Fibroblast of mammary gland (primary cell): Measurements from ENCODE around the gene DSN1.

Experiments used
- DNase-seq: peaks from one replicate; pipeline ENCODE4 v3.0.0-alpha.2; 2010; ENCODE audit warnings: low read depth
- H3K4me3 ChIP-seq: 2 replicates; pipeline ENCODE4 v1.5.1; 2011; ENCODE audit warnings: low read depth, mild to moderate bottlenecking, low read length, moderate library complexity; ENCODE audit not compliant: control insufficient read depth
- TF ChIP-seq, protein P1 (sequence below): conservative IDR thresholded peaks from 2 replicates; pipeline ENCODE4 v1.5.1; 2011; ENCODE audit warnings: low read depth, low read length, inconsistent platforms; ENCODE audit not compliant: control insufficient read depth, insufficient read depth

DSN1 gene

DNA sequence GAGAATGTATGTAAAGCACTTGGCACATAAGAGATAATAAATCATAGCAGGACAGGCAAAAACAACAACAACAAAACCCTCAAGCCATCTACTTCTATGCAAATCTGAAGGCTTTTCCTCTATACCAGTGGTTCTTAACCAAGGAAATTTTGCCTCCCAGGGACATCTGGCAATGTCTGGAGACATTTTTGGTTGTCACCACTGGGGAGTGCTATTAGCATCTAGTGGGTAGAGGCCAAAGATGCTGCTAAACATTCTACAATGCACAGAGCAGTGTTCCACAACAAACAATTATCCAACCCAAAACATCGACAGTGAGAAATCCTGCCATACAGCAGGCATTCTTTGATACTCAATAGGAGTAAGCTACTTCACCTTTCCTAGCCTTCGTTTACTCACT lies 55.9 kb downstream of the DSN1 start:
- peak; percentile 18 for DNase-seq
- no peak overlapping the region for H3K4me3 ChIP-seq
- TF ChIP-seq, protein P1, sequence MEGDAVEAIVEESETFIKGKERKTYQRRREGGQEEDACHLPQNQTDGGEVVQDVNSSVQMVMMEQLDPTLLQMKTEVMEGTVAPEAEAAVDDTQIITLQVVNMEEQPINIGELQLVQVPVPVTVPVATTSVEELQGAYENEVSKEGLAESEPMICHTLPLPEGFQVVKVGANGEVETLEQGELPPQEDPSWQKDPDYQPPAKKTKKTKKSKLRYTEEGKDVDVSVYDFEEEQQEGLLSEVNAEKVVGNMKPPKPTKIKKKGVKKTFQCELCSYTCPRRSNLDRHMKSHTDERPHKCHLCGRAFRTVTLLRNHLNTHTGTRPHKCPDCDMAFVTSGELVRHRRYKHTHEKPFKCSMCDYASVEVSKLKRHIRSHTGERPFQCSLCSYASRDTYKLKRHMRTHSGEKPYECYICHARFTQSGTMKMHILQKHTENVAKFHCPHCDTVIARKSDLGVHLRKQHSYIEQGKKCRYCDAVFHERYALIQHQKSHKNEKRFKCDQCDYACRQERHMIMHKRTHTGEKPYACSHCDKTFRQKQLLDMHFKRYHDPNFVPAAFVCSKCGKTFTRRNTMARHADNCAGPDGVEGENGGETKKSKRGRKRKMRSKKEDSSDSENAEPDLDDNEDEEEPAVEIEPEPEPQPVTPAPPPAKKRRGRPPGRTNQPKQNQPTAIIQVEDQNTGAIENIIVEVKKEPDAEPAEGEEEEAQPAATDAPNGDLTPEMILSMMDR = peak; percentile 28

DNA sequence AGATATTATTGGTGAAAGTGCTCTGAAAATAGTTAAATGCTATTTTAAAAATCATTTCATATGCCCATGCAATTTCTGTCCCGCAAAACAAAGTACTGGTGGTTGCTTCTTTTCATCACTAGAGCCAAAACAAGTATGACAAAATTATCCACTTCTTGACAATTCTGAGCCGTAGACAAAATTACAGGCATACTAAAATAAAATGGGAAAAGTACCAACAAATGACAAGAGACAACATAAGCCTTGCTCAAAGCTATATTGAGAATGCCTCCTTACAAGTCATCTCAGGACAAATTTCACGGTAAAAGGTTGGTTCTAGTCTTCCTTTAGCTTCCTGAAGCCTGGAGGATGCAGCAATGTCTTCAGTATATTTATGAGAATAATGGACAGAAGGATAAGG lies 56.5 kb downstream of the DSN1 start:
- H3K4me3 ChIP-seq = no peak overlapping the region
- TF ChIP-seq, protein P1 = no peak
- no peak for DNase-seq

DNA sequence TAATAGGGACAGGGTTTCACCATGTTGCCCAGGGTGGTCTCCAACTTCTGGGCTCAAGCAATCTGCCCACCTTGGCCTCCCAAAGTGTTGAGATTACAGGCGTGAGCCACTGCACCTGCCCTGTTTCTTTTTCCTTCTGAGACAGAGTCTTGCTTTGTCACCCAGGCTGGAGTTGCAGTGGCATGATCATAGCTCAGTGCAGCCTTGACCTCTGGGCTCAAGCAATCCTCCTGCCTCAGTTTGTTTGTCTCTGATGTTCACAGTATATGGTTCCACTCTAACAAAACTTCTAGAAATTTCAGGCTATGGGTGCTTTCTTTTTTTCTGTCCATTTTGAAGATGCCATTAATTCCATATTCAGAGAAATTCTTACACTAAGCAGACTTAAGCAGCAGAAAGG lies 60.8 kb downstream of the DSN1 start:
- no peak for DNase-seq
- TF ChIP-seq, protein P1 = no peak
- H3K4me3 ChIP-seq = no peak overlapping the region

DNA sequence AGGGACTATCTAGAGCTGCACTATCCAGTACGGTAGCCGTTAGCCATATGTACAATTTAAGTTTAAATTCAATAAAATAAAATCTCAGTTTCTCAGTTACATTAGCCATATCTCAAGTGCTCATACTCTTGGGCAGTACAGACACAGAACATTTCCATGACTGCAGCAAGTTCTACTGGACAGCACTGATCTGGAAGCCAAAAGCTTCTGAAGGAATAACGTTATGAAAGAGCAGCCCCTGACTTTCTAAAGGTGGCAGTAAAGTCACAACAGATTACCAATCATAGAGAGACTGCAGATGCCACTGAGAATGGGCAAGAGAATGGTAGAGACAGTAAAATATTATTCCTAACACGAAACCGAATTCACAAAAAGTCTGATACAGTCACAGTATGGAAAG lies 64.4 kb downstream of the DSN1 start:
- no peak for DNase-seq
- TF ChIP-seq, protein P1 = no peak
- no peak overlapping the region for H3K4me3 ChIP-seq

DNA sequence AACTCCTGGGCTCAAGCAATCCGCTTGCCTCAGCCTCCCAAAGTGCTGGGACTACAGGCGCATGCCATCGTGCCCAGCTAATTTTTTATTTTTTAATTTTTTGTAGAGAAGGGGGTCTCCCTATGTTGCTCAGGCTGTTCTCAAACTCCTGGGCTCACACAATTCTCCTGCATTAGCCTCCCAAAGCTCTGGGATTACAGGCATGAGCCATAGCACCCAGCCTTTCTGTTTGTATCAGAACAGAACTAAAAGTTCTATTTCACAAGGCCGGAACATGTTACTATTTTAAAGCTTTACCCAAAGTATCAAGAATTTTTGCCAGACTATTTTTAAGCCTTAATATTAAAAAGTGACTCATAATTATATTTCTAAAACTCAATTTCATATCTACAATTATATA lies 70.0 kb downstream of the DSN1 start:
- no peak for DNase-seq
- no peak overlapping the region for H3K4me3 ChIP-seq
- TF ChIP-seq, protein P1 = no peak
